HCEC 1CT (cell line): Measurements from ENCODE around the gene ZNF629.

Experiments used
- DNase-seq: peaks from one replicate; pipeline ENCODE4 v3.0.0-alpha.2; 2017

The ZNF629 gene

GRCh38 chr16:30747331-30747730, 39.7 kb downstream of the ZNF629 start:
- DNase-seq, result peak; percentile 31

- no peak for DNase-seq
These were observed 40.3 kb downstream of the ZNF629 start for GRCh38 chr16:30746638-30747175.

DNA sequence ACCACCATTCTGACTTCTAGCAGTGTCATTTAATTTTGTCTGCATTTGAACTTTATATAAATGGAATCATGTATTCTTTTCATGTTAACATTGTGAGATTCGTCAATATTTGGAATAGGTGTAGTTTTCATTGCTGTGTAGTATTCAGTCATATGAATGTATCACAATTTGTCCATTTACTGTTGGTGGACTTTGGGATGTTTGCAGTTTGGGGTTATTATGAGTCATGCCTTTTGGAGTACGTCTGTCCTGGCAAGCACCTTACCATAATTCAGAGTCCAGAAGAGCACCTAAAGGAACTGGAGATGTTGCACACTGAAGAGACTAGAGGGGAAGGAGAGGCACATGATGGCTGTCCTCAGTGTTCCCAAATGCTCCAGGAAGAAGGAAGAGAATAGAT, 41.9 kb downstream of the ZNF629 start:
- DNase-seq, result no peak

DNA sequence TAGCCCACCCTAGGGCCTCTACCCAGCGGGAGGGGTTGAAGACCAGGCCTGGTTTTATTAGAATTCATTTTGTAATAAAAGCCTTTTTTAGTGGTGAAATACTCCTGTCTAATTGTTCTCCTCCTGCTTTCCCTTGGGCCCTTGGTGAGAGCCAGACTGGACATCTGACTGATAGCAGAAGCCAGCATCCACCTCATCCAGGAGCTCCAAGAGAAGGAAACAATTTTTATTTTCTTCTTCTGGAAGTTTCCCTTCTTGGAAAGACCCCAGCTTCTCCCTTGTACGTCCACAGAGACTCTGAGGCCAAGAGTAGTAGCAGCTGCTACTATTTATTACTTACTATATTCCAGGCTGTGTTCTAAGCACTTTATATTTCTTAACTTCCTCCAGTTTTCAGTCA, 42.8 kb downstream of the ZNF629 start:
- DNase-seq, result no peak

DNA sequence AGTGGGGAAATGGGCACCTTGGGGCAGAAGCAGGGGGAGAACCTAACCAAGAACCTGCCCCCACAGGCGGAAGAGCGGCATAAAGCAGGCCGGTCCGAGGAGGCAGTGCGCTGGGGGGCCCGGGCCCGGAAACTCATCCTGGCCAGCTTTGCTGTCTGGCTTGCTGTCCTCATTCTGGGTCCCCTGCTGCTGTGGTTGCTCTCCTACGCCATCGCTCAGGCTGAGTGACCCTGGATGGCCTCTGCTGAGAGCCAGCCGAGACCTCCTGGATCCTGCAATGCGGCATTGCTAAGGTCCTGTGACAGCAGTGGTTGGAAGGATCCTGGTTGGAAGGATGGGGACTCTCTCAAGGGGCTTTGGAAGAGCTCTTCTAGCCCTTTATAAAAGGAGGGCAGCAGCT, 43.3 kb downstream of the ZNF629 start:
- no peak for DNase-seq

DNA sequence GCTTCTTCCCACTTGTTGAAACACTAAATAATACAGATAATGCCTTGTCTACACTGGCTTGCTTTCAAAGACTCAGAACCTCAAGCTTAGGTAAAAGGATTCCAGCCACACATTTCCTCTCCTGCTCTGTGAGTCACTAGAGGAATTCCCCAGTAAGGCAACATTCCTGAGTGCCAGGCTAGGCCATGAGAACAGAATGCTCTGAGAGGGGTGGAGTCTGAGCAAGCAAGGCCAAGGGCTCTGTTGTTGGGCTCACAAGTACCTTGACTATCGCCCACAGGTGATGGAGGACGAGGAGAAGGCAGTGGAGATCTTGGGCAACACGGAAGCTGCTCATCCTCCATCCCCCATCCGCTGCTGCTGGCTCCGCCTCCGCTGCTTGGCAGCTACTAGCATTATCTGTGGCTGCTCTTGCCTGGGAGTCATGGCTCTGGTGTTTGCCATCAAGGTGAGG, 45.5 kb downstream of the ZNF629 start:
- peak; percentile 76 for DNase-seq

DNA sequence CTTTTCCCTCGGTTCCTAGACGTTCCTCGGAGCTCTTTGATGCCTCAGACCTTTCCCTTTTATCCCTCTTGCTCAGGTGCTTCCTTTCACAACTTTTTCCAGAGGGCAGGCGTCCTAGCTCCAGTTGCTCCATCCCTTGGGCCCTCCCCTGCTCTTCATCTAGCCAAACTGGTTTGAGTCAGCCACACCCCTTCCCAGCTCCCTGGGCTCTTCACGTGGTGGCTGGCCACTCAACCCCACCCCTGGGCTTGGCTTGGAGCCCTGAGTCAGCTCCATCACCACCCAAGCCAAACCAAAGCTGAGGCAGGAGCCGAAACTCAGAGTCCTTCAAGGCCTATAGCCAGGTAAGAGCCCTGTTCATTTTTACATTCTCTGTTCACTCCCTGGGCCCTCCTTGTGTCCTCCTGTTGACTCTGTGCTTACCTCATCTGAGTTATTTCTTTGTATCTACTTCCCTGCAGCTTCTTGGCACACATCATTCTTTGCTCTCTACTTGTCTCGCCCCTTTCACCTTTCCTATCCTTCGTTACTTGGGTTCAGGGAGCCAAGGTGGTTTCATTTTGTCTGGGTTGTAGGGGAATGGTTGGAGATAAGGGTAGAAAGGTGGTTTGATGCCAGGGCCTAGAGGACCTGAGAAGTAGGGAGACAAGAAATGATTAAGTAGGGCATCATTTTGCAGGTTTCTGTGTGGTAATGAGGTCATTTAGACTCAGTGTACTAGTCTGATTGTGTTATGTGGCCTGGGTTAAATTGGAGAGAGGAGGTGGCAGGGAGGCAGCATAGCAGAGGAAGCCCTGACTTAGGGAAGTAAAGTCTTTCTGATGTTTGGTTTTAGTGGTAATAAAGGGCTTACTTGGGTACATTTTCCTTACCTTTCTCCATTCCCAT, 46.4 kb downstream of the ZNF629 start:
- peak; percentile 75 for DNase-seq

DNA sequence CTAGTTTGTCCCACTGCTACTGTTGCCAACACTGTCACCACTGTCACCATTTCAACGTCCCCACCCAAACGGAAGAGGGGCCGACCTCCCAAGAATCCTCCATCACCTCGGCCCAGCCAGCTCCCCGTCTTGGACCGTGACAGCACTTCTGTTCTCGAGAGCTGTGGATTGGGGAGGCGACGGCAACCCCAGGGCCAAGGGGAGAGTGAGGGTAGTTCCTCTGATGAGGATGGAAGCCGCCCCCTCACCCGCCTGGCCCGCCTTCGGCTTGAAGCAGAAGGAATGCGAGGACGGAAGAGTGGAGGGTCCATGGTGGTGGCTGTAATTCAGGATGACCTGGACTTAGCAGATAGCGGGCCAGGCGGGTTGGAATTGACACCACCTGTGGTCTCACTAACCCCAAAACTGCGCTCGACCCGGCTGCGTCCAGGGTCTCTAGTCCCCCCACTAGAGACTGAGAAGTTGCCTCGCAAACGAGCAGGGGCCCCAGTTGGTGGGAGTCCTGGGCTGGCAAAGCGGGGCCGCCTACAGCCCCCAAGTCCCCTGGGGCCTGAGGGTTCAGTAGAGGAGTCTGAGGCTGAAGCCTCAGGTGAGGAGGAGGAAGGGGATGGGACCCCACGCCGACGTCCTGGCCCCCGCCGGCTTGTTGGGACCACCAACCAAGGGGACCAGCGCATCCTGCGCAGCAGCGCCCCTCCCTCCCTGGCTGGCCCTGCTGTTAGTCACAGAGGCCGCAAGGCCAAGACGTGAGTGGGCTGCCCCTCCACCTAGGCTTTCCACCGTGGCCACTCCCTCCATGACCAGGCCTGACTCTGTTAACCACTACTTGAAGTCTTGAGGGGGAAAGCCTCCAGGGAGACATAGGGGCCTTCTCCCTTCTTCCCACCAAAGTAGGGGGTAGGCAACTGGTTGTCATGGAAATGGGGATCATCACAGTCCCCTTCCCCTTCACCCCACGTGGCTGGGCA, 47.7 kb downstream of the ZNF629 start:
- no peak for DNase-seq

GRCh38 chr16:30737794-30738648, 49.0 kb downstream of the ZNF629 start:
- DNase-seq, result no peak

DNA sequence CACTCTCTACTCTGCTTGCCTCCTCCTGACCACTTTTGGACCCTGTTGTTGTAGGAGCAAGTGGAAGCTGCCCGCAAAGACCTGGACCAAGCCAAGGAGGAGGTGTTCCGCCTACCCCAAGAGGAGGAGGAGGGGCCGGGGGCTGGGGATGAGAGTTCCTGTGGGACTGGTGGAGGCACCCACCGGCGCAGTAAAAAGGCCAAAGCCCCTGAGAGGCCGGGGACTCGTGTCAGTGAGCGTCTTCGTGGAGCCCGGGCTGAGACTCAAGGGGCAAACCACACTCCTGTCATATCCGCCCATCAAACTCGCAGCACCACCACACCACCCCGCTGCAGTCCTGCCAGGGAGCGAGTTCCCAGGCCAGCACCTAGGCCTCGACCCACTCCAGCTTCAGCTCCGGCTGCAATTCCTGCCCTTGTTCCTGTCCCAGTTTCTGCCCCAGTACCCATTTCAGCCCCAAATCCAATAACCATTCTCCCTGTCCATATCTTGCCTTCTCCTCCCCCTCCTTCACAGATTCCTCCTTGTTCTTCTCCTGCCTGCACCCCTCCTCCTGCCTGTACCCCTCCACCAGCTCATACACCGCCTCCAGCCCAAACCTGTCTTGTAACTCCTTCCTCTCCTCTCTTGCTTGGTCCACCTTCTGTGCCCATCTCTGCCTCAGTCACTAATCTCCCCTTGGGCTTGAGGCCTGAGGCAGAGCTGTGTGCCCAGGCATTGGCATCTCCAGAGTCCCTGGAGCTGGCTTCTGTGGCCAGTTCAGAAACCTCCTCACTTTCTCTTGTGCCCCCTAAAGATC, 49.8 kb downstream of the ZNF629 start:
- DNase-seq, result no peak

DNA sequence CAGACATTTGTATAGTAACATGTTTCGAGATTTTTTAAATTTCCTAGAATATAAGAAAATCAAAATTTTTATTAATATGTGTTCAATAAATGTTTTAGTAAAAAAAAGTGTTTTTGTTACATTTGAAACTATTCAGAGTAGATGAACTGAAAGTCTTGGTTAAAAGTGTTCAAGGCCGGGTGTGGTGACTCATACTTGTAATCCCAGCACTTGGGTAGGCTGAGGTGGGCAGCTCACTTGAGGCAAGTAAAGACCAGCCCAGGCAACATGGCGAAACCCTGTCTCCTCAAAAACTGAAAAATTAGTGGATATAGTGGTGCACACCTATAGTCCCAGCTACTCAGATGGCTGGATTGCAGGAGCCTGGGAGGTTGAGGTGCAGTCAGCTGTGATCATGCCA, 55.6 kb downstream of the ZNF629 start:
- DNase-seq, result no peak

GRCh38 chr16:30728899-30729672, 57.9 kb downstream of the ZNF629 start:
- DNase-seq, result no peak
